Measurements from ENCODE around the gene IGSF21.

GRCh38 chr1:18256282-18257235 lies 149.0 kb downstream of the IGSF21 start:
- TF ChIP-seq CTCF (IDR thresholded peaks at IDR 0.05): no peak
- no peak for TF ChIP-seq POLR2A (IDR thresholded peaks at IDR 0.05)
